K562 (cell line): ENCODE data around the gene PRICKLE2. TPM values are rescaled to one million over a fixed set of nuclear protein-coding genes. Genes with fewer than 3 reads are reported as not detected.

Experiments
- ATAC-seq: fragments of 200-7000 bp; cut with Tn5 transposase; 3 replicates; pipeline ENCODE4 v1.9.1; 2020; ENCODE audit warnings: moderate library complexity
- BruUV-seq: library from RNA; stranded (reverse); fragments of 400-500 nt; replicated peaks from 2 replicates; lab custom pipeline; 2021; lab: Mats Ljungman, UMichigan
- CTCF ChIA-PET: fragments of 300-600 bp; formaldehyde crosslinking; extraction: SDS; loops from one replicate; lab custom pipeline; 2021; ENCODE audit warnings: low intra/inter-chr PET ratio; lab: Yijun Ruan, JAX
- POLR2A ChIA-PET: fragments of 300-600, 350-650 bp; sonication (Branson Sonifier 250); formaldehyde crosslinking; extraction: SDS; loops from one replicate; lab custom pipeline; 2021; ENCODE audit warnings: antibody characterized with exemption, inconsistent platforms; lab: Yijun Ruan, JAX
- DNase-seq, 4 experiments: peaks; one replicate each; pipeline versions ENCODE4 v3.0.0 to v3.0.0-alpha.2; 2011 to 2018; ENCODE audit warnings: low spot score in 3 of 4, mixed read lengths in 3 of 4; ENCODE audit errors: extremely low read depth in 1 of 4
- FAIRE-seq: peaks from 2 replicates; lab custom pipeline; 2011; peaks lifted over from hg19 to GRCh38; lab: Jason Lieb, UNC
- H2AFZ ChIP-seq: 2 replicates; pipeline ENCODE4 v1.6.0; 2011; ENCODE audit warnings: low read depth, low read length, control low read depth, inconsistent platforms
- H3K27ac ChIP-seq: fragments of 200-600 bp; 3 replicates; pipeline ENCODE4 v1.8.0; 2011; ENCODE audit warnings: low read depth, mild to moderate bottlenecking, control low read depth, inconsistent platforms, low read length, moderate library complexity, mixed read lengths; ENCODE audit errors: extremely low read depth
- H3K27me3 ChIP-seq, 2 experiments: fragments of 300-600 bp in 1 of 2; 2 replicates in 1 of 2; 3 replicates in 1 of 2; pipeline versions ENCODE4 v1.6.0 to v1.8.0; 2011; ENCODE audit warnings: inconsistent platforms in 2 of 2, low read length in 2 of 2, mild to moderate bottlenecking in 1 of 2, mixed read lengths in 1 of 2, moderate library complexity in 1 of 2; ENCODE audit not compliant: control insufficient read depth in 2 of 2, insufficient read depth in 2 of 2
- H3K36me3 ChIP-seq: fragments of 300-600 bp; 3 replicates; pipeline ENCODE4 v1.8.0; 2011; ENCODE audit warnings: mild to moderate bottlenecking, low read length, inconsistent platforms; ENCODE audit not compliant: control insufficient read depth, insufficient read depth
- H3K4me1 ChIP-seq, 2 experiments: fragments of 200-600 bp in 1 of 2; replicated peaks in 1 of 2; 2 replicates in 1 of 2; 3 replicates in 1 of 2; pipeline versions ENCODE4 v1.5.1 to v1.8.0; 2011; ENCODE audit warnings: inconsistent platforms in 2 of 2, low read length in 2 of 2, mild to moderate bottlenecking in 1 of 2, mixed read lengths in 1 of 2, moderate library complexity in 1 of 2; ENCODE audit not compliant: control insufficient read depth in 2 of 2, insufficient read depth in 2 of 2
- H3K4me2 ChIP-seq: 2 replicates; pipeline ENCODE4 v1.6.1; 2011; ENCODE audit warnings: low read length, control low read depth, inconsistent platforms, mixed read lengths; ENCODE audit not compliant: insufficient read depth
- H3K4me3 ChIP-seq: fragments of 200-600 bp; sonication (generic), shearing (Covaris generic); 2 replicates; pipeline ENCODE4 v1.5.1; 2016; ENCODE audit warnings: control low read depth, inconsistent platforms
- H3K79me2 ChIP-seq: fragments of 200-600 bp; 3 replicates; pipeline ENCODE4 v1.8.0; 2011; ENCODE audit warnings: low read length, inconsistent platforms; ENCODE audit not compliant: control insufficient read depth, insufficient read depth
- H3K9ac ChIP-seq, 2 experiments: 2 replicates each; pipeline versions ENCODE4 v1.6.0 to v1.6.1; 2011; ENCODE audit warnings: low read depth in 2 of 2, low read length in 2 of 2, control low read depth in 1 of 2, inconsistent platforms in 1 of 2, mild to moderate bottlenecking in 1 of 2, mixed read lengths in 1 of 2; ENCODE audit not compliant: insufficient read depth in 1 of 2
- H3K9me1 ChIP-seq: one replicate; pipeline ENCODE4 v1.6.0; 2011; ENCODE audit warnings: inconsistent platforms, mild to moderate bottlenecking, low read length, moderate library complexity; ENCODE audit not compliant: control insufficient read depth, insufficient read depth
- H3K9me3 ChIP-seq: replicated peaks from 2 replicates; pipeline ENCODE4 v1.5.1; 2011; ENCODE audit warnings: low read depth, low read length, inconsistent platforms; ENCODE audit not compliant: control insufficient read depth, insufficient read depth
- H4K20me1 ChIP-seq: replicated peaks from 2 replicates; pipeline ENCODE4 v1.6.1; 2011; ENCODE audit warnings: low read length, inconsistent platforms, mixed read lengths; ENCODE audit not compliant: control insufficient read depth, insufficient read depth
- MNT ChIP-seq, 2 experiments: fragments of 450-650 bp; conservative IDR thresholded peaks; 2 replicates each; pipeline ENCODE4 v1.6.1; 2017; ENCODE audit warnings: mild to moderate bottlenecking in 2 of 2, moderate library complexity in 2 of 2
- ZNF445 ChIP-seq: fragments of 250-450 bp; sonication (Bioruptor Pico); IDR thresholded peaks from 2 replicates; pipeline ENCODE4 v1.4.0; 2020; ENCODE audit warnings: low read depth, mild to moderate bottlenecking, moderate library complexity
- WGBS: fragments of 100-300 bp; shearing (Covaris generic); methylation state at CpG from one replicate; pipeline ENCODE4 v1.1.6; 2016; ENCODE audit warnings: low coverage, mixed read lengths; ENCODE audit not compliant: insufficient coverage; ENCODE audit errors: missing lambda C conversion rate; 5-methylcytosine and 5-hydroxymethylcytosine counted together
- in situ Hi-C: fragments of 300-500 bp; cut with MboI; formaldehyde crosslinking; loops from 4 replicates; pipeline ENCODE4 v1.15.0; 2018; ENCODE audit warnings: inconsistent platforms, mixed read lengths
- intact Hi-C: fragments of 100-400 bp; cut with micrococcal nuclease; formaldehyde crosslinking; loops from 2 replicates; pipeline ENCODE4 v1.14.2; 2022
- polyA plus RNA-seq, 8 experiments: library from polyadenylated mRNA; depleted of rRNA in 4 of 8; stranded (reverse) in 5 of 8; unstranded in 3 of 8; fragments of >200 nt; fragmentation: Nextera tagmentation in 2 of 8; fragmentation: Illumina TruSeq in 1 of 8; extraction: Ambion mirVana in 2 of 8; extraction: Trizol in 1 of 8; gene quantifications; 2 replicates each; pipeline versions ENCODE4 v1.2.1 to v1.2.3, GENCODE V29; 2011 to 2014; ENCODE audit warnings: inconsistent platforms in 1 of 8, missing spikeins in 1 of 8
- small RNA-seq: library from RNA; depleted of rRNA; stranded (forward); fragments of <200 nt; gene quantifications from one replicate; pipeline ENCODE3, GENCODE V24; 2014
- total RNA-seq, 7 experiments: library from RNA; depleted of rRNA in 6 of 7; stranded (reverse); fragments of >200 nt in 6 of 7; fragmentation: Illumina TruSeq in 2 of 7; extraction: Trizol in 2 of 7; gene quantifications; 2 replicates each; pipeline versions ENCODE4 v1.2.1 to v1.2.3, GENCODE V29; 2011 to 2021; ENCODE audit warnings: low replicate concordance in 1 of 7

Gene PRICKLE2
- total and polyA plus RNA-seq, 9 of the 15 experiments (the other 6 are each of a cell fraction or from before 2014, with no cell fraction given), result 0.07 to 0.09 TPM; not detected in 7

DNA sequence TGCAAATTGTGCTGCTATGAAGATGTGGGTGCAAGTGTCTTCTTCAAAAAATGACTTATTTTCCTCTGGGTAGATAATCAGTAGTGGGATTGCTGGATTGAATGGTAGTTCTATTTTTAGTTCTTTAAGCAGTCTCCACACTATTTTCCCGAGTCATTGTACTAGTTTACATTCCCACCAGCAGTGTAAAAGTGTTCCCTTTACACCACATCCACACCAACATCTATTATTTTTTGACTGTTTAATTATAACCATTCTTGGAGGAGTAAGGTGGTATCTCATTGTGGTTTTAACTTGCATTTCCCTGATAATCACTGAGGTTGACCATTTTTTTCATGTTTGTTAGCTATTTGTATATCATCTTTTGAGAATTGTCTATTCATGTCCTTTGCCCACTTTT is 182.3 kb downstream of the PRICKLE2 start:
- WGBS, result 0% methylated on average over 1 of the region's 1 CpG
- Histone ChIP-seq H3K4me1 (no peaks in the 10 kb centered on the region; a peak in 1 of 5 replicates), H3K27me3 (peaks cover 0 to 6% of the 10 kb centered on the region in 2 experiments; a peak in 1 of 5 replicates), H3K36me3 (no peaks in the 10 kb centered on the region), H3K4me3 (no peak overlapping the region), H3K9ac (no peak overlapping the region), H3K79me2 (no peaks in the 10 kb centered on the region), H3K4me2 (no peak overlapping the region), H2AFZ (no peak overlapping the region), H3K9me1 (no peaks in the 10 kb centered on the region), H3K27ac (no peak overlapping the region), H3K9me3 (no peaks in the 10 kb centered on the region), H4K20me1 (no peaks in the 10 kb centered on the region)
- no peak for TF ChIP-seq ZNF445 (CRISPR knock-in tag)
- no peak for TF ChIP-seq MNT (conservative IDR thresholded peaks at IDR 0.05)
- ChIA-PET CTCF (no interaction called here), POLR2A (no interaction called here)
- ATAC-seq (no peak), FAIRE-seq (no peak), DNase-seq (no peak)
- in situ Hi-C loops, result no loop called here
- BruUV-seq, result no TSS peak
- intact Hi-C loops, result no loop called here

Small RNA genes within 50 kb of the gene (small RNA-seq; reads per million reads assigned to genes)
- gene RF00012, result not detected

Other genes starting within 250 kb of the PRICKLE2 start
- gene PSMD6, start 202.0 kb downstream of the PRICKLE2 start, total RNA-seq (2014; rRNA removed), result 115 and 121 TPM in 2 replicates
- gene PSMD6, start 202.0 kb downstream of the PRICKLE2 start, total RNA-seq (2014; rRNA removed; fragmentation: Illumina TruSeq; extraction: Trizol), result 133 and 151 TPM in 2 replicates
- 119 and 122 TPM in 2 replicates for gene PSMD6, start 202.0 kb downstream of the PRICKLE2 start, total RNA-seq (2015; rRNA removed; fragmentation: Illumina TruSeq; extraction: Trizol)
- gene PSMD6, start 202.0 kb downstream of the PRICKLE2 start, total RNA-seq (2021), result 104 and 108 TPM in 2 replicates
- gene PSMD6, start 202.0 kb downstream of the PRICKLE2 start, polyA plus RNA-seq (2011; rRNA removed), result 60.0 and 78.2 TPM in 2 replicates
- 106 and 113 TPM in 2 replicates for gene PSMD6, start 202.0 kb downstream of the PRICKLE2 start, polyA plus RNA-seq (2014; fragmentation: Illumina TruSeq; extraction: Trizol)
- gene PSMD6, start 202.0 kb downstream of the PRICKLE2 start, polyA plus RNA-seq (2014; fragmentation: Nextera tagmentation; extraction: Ambion mirVana), result 100 to 1,000 TPM in 1 of 2 experiments, 10 to 100 TPM in 1; 82.4 to 100 TPM
- gene PSMD6, start 202.0 kb downstream of the PRICKLE2 start, polyA plus RNA-seq (2014; rRNA removed), result 113 TPM in 2 replicates